GM12864 (cell line): Measurements from ENCODE around the gene DSCAML1.

Experiments used
- DNase-seq: peaks from one replicate; pipeline ENCODE4 v3.0.0-alpha.2; 2011; ENCODE audit warnings: low read depth
- H3K4me3 ChIP-seq: 2 replicates; pipeline ENCODE4 v1.5.1; 2011; ENCODE audit warnings: mild to moderate bottlenecking, low read depth, low read length, control low read depth
- CTCF ChIP-seq: IDR thresholded peaks from 2 replicates; pipeline ENCODE4 v1.5.1; 2011; ENCODE audit warnings: low read depth, mild to moderate bottlenecking, moderate library complexity, low read length, control low read depth, inconsistent platforms; ENCODE audit errors: missing control alignments

The DSCAML1 gene

GRCh38 chr11:117647207-117647606, 149.8 kb downstream of the DSCAML1 start:
- H3K4me3 ChIP-seq = no peak overlapping the region
- TF ChIP-seq CTCF = no peak
- DNase-seq = no peak

GRCh38 chr11:117646411-117646810, 150.6 kb downstream of the DSCAML1 start:
- no peak for TF ChIP-seq CTCF
- H3K4me3 ChIP-seq = no peak overlapping the region
- DNase-seq = no peak

GRCh38 chr11:117644403-117645155, 152.4 kb downstream of the DSCAML1 start:
- TF ChIP-seq CTCF = no peak
- H3K4me3 ChIP-seq = no peak overlapping the region
- no peak for DNase-seq

GRCh38 chr11:117643606-117644300, 153.3 kb downstream of the DSCAML1 start:
- DNase-seq = no peak
- no peak overlapping the region for H3K4me3 ChIP-seq
- no peak for TF ChIP-seq CTCF

- no peak for DNase-seq
- no peak overlapping the region for H3K4me3 ChIP-seq
- no peak for TF ChIP-seq CTCF
Observed at GRCh38 chr11:117642835-117643234, 154.2 kb downstream of the DSCAML1 start.

- H3K4me3 ChIP-seq = no peak overlapping the region
- DNase-seq = no peak
- TF ChIP-seq CTCF = no peak
Observed at GRCh38 chr11:117642396-117642795, 154.6 kb downstream of the DSCAML1 start.
